GM23338 (cell line): ENCODE measurements around the gene RCC2. TPM values are rescaled to one million over a fixed set of nuclear protein-coding genes. Genes with fewer than 3 reads are reported as not detected.

Experiments
- ATAC-seq: fragments of 200-7000 bp; cut with Tn5 transposase; 3 replicates; pipeline ENCODE4 v1.9.1; 2020
- DNase-seq: peaks from one replicate; pipeline ENCODE4 v3.0.0-alpha.2; 2015; ENCODE audit warnings: low spot score
- H2AFZ ChIP-seq: fragments of 200-600 bp; sonication (generic); 2 replicates; pipeline ENCODE4 v1.8.0; 2016; ENCODE audit warnings: antibody characterized with exemption, mild to moderate bottlenecking, moderate library complexity
- H3F3A ChIP-seq: fragments of 200-600 bp; sonication (generic); replicated peaks from 2 replicates; pipeline ENCODE4 v1.8.0; 2017; ENCODE audit warnings: antibody characterized with exemption, mixed run types, low read depth
- H3K27ac ChIP-seq: fragments of 200-600 bp; sonication (generic); 2 replicates; pipeline ENCODE4 v1.6.1; 2016; ENCODE audit warnings: low read depth
- H3K27me3 ChIP-seq: fragments of 200-600 bp; sonication (generic); 2 replicates; pipeline ENCODE4 v1.8.0; 2016; ENCODE audit warnings: mild to moderate bottlenecking, mixed run types, moderate library complexity; ENCODE audit not compliant: insufficient read depth
- H3K36me3 ChIP-seq: fragments of 200-600 bp; sonication (generic); 2 replicates; pipeline ENCODE4 v1.8.0; 2016; ENCODE audit warnings: mild to moderate bottlenecking; ENCODE audit not compliant: insufficient read depth
- H3K4me1 ChIP-seq: fragments of 200-600 bp; sonication (generic); 2 replicates; pipeline ENCODE4 v1.8.0; 2016; ENCODE audit warnings: mild to moderate bottlenecking, moderate library complexity; ENCODE audit not compliant: insufficient read depth
- H3K4me2 ChIP-seq: fragments of 200-600 bp; sonication (generic); 2 replicates; pipeline ENCODE4 v1.7.1; 2017; ENCODE audit warnings: mixed run types
- H3K4me3 ChIP-seq: fragments of 200-600 bp; sonication (generic); 2 replicates; pipeline ENCODE4 v1.6.1; 2016; ENCODE audit warnings: mixed run types
- H3K79me2 ChIP-seq: fragments of 200-600 bp; sonication (generic); replicated peaks from 2 replicates; pipeline ENCODE4 v1.8.0; 2017; ENCODE audit warnings: mild to moderate bottlenecking; ENCODE audit not compliant: insufficient read depth
- H3K9me2 ChIP-seq: fragments of 200-600 bp; sonication (generic); 2 replicates; pipeline ENCODE4 v1.8.0; 2017; ENCODE audit not compliant: insufficient read depth
- H4K20me1 ChIP-seq: fragments of 200-600 bp; sonication (generic); replicated peaks from 2 replicates; pipeline ENCODE4 v1.8.0; 2017; ENCODE audit warnings: mild to moderate bottlenecking; ENCODE audit not compliant: insufficient read depth
- H3K27ac Mint-ChIP-seq: 2 replicates; pipeline ENCODE4 v1.8.0; 2020; ENCODE audit warnings: inconsistent platforms, mild to moderate bottlenecking, moderate library complexity, mixed read lengths
- H3K27me3 Mint-ChIP-seq: 3 replicates; pipeline ENCODE4 v1.8.0; 2022; ENCODE audit warnings: low read depth, mild to moderate bottlenecking, moderate library complexity, mixed read lengths, inconsistent platforms; ENCODE audit not compliant: insufficient read depth, poor library complexity
- H3K36me3 Mint-ChIP-seq: 3 replicates; pipeline ENCODE4 v1.8.0; 2021; ENCODE audit warnings: low read depth, mild to moderate bottlenecking, inconsistent platforms, moderate library complexity, mixed read lengths
- H3K4me1 Mint-ChIP-seq: 3 replicates; pipeline ENCODE4 v1.8.0; 2020; ENCODE audit warnings: mild to moderate bottlenecking, inconsistent platforms, mixed read lengths
- H3K4me3 Mint-ChIP-seq: 3 replicates; pipeline ENCODE4 v1.8.0; 2021; ENCODE audit warnings: moderate library complexity, mild to moderate bottlenecking, inconsistent platforms, mixed read lengths
- H3K9me3 Mint-ChIP-seq: 3 replicates; pipeline ENCODE4 v1.8.0; 2020; ENCODE audit warnings: moderate library complexity, mild to moderate bottlenecking, inconsistent platforms, mixed read lengths
- CREB1 ChIP-seq: fragments of 250-450 bp; sonication (Bioruptor Pico); IDR thresholded peaks from 2 replicates; pipeline ENCODE4 v1.5.0; 2020; ENCODE audit warnings: low read depth, mild to moderate bottlenecking, moderate library complexity
- CTCF ChIP-seq, 2 experiments: fragments of 200-600 bp in 1 of 2; sonication (generic) in 1 of 2; conservative IDR thresholded peaks; 2 replicates each; pipeline versions ENCODE4 v1.5.1 to v1.6.1; 2016 to 2017; ENCODE audit warnings: antibody characterized with exemption in 2 of 2, low read depth in 2 of 2, mild to moderate bottlenecking in 2 of 2, moderate library complexity in 1 of 2
- EZH2 ChIP-seq: fragments of 200-600 bp; sonication (generic); IDR thresholded peaks from one replicate; pipeline ENCODE4 v1.8.0; 2017; ENCODE audit warnings: antibody characterized with exemption, mild to moderate bottlenecking, low read depth; ENCODE audit not compliant: unreplicated experiment
- EZH2phosphoT487 ChIP-seq: fragments of 200-600 bp; sonication (generic); IDR thresholded peaks from one replicate; pipeline ENCODE4 v1.8.1; 2018; ENCODE audit warnings: antibody characterized with exemption; ENCODE audit not compliant: unreplicated experiment
- JUNB ChIP-seq: IDR thresholded peaks from one replicate; pipeline ENCODE4 v1.6.1; 2016; ENCODE audit warnings: antibody characterized with exemption; ENCODE audit not compliant: unreplicated experiment
- NANOG ChIP-seq: IDR thresholded peaks from 2 replicates; pipeline ENCODE4 v1.6.1; 2016; ENCODE audit warnings: antibody characterized with exemption, borderline replicate concordance
- POLR2AphosphoS5 ChIP-seq: IDR thresholded peaks from 2 replicates; pipeline ENCODE4 v1.6.1; 2016; ENCODE audit warnings: antibody characterized with exemption, low read depth
- STAT1 ChIP-seq: IDR thresholded peaks from one replicate; pipeline ENCODE4 v1.6.1; 2016; ENCODE audit warnings: antibody characterized with exemption; ENCODE audit not compliant: unreplicated experiment
- ZNF114 ChIP-seq: fragments of 250-450 bp; sonication (Bioruptor Pico); IDR thresholded peaks from 2 replicates; pipeline ENCODE4 v1.5.0; 2020; ENCODE audit warnings: mild to moderate bottlenecking, moderate library complexity
- ZNF331 ChIP-seq: fragments of 250-450 bp; sonication (Bioruptor Pico); IDR thresholded peaks from 2 replicates; pipeline ENCODE4 v1.5.0; 2020; ENCODE audit warnings: low read depth, mild to moderate bottlenecking, moderate library complexity
- ZNF462 ChIP-seq: fragments of 250-450 bp; sonication (Bioruptor Pico); IDR thresholded peaks from 2 replicates; pipeline ENCODE4 v1.5.0; 2020; ENCODE audit warnings: mild to moderate bottlenecking, moderate library complexity
- polyA plus RNA-seq: library from polyadenylated mRNA; unstranded; fragments of >200 nt; fragmentation: Nextera tagmentation; extraction: Ambion mirVana; gene quantifications from 2 replicates; pipeline ENCODE4 v1.2.1, GENCODE V29; 2016
- total RNA-seq: library from RNA; depleted of rRNA; stranded (reverse); fragments of >200 nt; shearing (Covaris generic); gene quantifications from 2 replicates; pipeline ENCODE4 v1.2.3, GENCODE V29; 2014
- TF ChIP-seq, protein P1 (sequence below): IDR thresholded peaks from 2 replicates; pipeline ENCODE4 v1.6.1; 2016; ENCODE audit warnings: antibody characterized with exemption
- TF ChIP-seq, protein P2 (sequence below): IDR thresholded peaks from one replicate; pipeline ENCODE4 v1.6.1; 2018; ENCODE audit warnings: antibody characterized with exemption; ENCODE audit not compliant: unreplicated experiment

The RCC2 gene
- total and polyA plus RNA-seq, 2 experiments from 2014 or later = 97.1 to 386 TPM

GRCh38 chr1:17360272-17360956 is 79.1 kb downstream of the RCC2 start:
- Histone ChIP-seq H4K20me1 (no peaks in the 10 kb centered on the region; the same call in 1 of the 2 replicates), H3K4me3 (no peak overlapping the region), H3F3A (no peaks in the 10 kb centered on the region), H3K36me3 (no peaks in the 10 kb centered on the region), H3K9me2 (no peaks in the 10 kb centered on the region), H2AFZ (no peak overlapping the region; the same call in 1 of the 2 replicates), H3K27ac (no peak overlapping the region), H3K27me3 (no peaks in the 10 kb centered on the region), H3K79me2 (no peaks in the 10 kb centered on the region), H3K4me2 (no peak overlapping the region), H3K4me1 (no peaks in the 10 kb centered on the region)
- H3K9me3 Mint-ChIP-seq = no peaks in the 10 kb centered on the region; the same call in 2 of the 3 replicates
- H3K4me1 Mint-ChIP-seq = peaks cover 7% of the 10 kb centered on the region; the same call in 2 of the 3 replicates
- no peak overlapping the region for H3K27ac Mint-ChIP-seq
- H3K4me3 Mint-ChIP-seq = no peak overlapping the region
- no peak for DNase-seq
- no peaks in the 10 kb centered on the region for H3K36me3 Mint-ChIP-seq
- no peak for ATAC-seq
- H3K27me3 Mint-ChIP-seq = peaks cover 7% of the 10 kb centered on the region
- TF ChIP-seq, protein P1, sequence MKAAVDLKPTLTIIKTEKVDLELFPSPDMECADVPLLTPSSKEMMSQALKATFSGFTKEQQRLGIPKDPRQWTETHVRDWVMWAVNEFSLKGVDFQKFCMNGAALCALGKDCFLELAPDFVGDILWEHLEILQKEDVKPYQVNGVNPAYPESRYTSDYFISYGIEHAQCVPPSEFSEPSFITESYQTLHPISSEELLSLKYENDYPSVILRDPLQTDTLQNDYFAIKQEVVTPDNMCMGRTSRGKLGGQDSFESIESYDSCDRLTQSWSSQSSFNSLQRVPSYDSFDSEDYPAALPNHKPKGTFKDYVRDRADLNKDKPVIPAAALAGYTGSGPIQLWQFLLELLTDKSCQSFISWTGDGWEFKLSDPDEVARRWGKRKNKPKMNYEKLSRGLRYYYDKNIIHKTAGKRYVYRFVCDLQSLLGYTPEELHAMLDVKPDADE = no peak
- TF ChIP-seq ZNF462 (CRISPR knock-in tag) (no peak), EZH2 (no peak), NANOG (no peak), EZH2phosphoT487 (no peak), JUNB (no peak), STAT1 (no peak), CREB1 (no peak), ZNF331 (no peak), POLR2AphosphoS5 (no peak), ZNF114 (CRISPR knock-in tag) (no peak), CTCF (conservative IDR thresholded peaks at IDR 0.05; ENCODE audit: low read depth in 2 of 2) (no peak)
- TF ChIP-seq, protein P2, sequence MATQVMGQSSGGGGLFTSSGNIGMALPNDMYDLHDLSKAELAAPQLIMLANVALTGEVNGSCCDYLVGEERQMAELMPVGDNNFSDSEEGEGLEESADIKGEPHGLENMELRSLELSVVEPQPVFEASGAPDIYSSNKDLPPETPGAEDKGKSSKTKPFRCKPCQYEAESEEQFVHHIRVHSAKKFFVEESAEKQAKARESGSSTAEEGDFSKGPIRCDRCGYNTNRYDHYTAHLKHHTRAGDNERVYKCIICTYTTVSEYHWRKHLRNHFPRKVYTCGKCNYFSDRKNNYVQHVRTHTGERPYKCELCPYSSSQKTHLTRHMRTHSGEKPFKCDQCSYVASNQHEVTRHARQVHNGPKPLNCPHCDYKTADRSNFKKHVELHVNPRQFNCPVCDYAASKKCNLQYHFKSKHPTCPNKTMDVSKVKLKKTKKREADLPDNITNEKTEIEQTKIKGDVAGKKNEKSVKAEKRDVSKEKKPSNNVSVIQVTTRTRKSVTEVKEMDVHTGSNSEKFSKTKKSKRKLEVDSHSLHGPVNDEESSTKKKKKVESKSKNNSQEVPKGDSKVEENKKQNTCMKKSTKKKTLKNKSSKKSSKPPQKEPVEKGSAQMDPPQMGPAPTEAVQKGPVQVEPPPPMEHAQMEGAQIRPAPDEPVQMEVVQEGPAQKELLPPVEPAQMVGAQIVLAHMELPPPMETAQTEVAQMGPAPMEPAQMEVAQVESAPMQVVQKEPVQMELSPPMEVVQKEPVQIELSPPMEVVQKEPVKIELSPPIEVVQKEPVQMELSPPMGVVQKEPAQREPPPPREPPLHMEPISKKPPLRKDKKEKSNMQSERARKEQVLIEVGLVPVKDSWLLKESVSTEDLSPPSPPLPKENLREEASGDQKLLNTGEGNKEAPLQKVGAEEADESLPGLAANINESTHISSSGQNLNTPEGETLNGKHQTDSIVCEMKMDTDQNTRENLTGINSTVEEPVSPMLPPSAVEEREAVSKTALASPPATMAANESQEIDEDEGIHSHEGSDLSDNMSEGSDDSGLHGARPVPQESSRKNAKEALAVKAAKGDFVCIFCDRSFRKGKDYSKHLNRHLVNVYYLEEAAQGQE = no peak
